22Rv1 (cell line): ENCODE measurements around the gene THAP8.

Experiments used
- ZFX ChIP-seq: fragments of 450-650 bp; IDR thresholded peaks from 2 replicates; pipeline ENCODE4 v1.6.1; 2017; ENCODE audit warnings: antibody characterized with exemption, borderline replicate concordance
- TF ChIP-seq, protein P1 (sequence below): fragments of 450-650 bp; IDR thresholded peaks from 2 replicates; pipeline ENCODE4 v1.5.1; 2017; ENCODE audit warnings: mild to moderate bottlenecking

DNA sequence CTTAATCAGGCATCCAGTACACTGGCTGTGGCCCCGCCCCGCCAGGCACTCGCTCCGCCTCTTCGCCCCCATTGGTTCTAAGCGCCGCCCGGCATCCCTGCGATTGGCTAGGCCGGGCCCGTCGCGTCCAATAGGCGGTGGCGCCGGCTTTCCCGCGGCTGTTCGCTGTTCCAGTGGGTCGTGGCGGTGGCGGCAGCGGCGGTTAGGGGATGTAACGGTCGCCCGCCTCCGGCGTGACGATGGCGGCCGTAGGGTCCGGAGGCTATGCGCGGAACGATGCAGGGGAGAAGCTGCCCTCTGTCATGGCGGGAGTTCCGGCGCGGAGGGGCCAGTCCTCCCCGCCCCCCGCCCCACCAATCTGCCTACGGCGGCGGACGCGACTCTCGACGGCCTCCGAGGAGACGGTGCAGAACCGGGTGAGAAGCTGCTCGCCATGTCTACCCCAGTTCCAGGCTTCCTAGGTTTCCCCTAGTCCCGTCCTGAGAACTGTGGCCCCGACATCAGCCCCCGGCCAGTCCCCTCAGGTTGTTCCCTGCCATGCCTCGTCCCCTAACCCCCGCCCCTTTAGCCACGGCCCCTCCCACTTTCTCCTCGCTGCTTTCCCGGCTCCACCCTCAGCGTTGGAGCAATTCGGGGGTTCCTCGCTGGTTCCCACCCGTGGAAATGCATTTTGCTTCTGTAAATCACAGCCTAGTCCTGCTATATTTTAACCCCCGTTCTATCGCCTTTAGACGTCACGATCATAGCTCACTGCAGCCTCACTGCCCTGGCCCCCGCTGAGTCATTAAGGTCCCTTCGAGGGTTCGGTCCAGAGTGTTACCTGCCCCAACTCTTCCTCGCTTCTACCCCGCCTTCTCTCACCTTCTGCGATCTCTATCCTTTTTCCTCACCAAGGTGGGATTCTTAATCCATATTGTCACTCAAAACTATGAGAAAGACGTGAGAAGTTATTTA lies 925 bp upstream of the THAP8 start, which contains the start of gene WDR62:
- TF ChIP-seq, protein P1, sequence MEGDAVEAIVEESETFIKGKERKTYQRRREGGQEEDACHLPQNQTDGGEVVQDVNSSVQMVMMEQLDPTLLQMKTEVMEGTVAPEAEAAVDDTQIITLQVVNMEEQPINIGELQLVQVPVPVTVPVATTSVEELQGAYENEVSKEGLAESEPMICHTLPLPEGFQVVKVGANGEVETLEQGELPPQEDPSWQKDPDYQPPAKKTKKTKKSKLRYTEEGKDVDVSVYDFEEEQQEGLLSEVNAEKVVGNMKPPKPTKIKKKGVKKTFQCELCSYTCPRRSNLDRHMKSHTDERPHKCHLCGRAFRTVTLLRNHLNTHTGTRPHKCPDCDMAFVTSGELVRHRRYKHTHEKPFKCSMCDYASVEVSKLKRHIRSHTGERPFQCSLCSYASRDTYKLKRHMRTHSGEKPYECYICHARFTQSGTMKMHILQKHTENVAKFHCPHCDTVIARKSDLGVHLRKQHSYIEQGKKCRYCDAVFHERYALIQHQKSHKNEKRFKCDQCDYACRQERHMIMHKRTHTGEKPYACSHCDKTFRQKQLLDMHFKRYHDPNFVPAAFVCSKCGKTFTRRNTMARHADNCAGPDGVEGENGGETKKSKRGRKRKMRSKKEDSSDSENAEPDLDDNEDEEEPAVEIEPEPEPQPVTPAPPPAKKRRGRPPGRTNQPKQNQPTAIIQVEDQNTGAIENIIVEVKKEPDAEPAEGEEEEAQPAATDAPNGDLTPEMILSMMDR, result no peak
- no peak for TF ChIP-seq ZFX
